Measurements from ENCODE around the gene SYT9.
"Not testable (repeated sequence)": the region's sequence is repeated elsewhere in the genome, so short reads cannot be mapped to it uniquely, and the experiment has no call there.

SYT9 gene

GRCh38 chr11:7319501-7319900 is 67.8 kb downstream of the SYT9 start:
- no peak overlapping the region for H3K27ac ChIP-seq
- no peak for TF ChIP-seq CTCF (conservative IDR thresholded peaks at IDR 0.05; ENCODE audit: low read depth)
- no peak for DNase-seq (ENCODE audit: low spot score)
- POLR2A ChIA-PET (ENCODE audit: low non-redundant PET): no interaction called here
- CTCF ChIA-PET: no interaction called here

GRCh38 chr11:7320306-7320705 is 68.6 kb downstream of the SYT9 start:
- no peak for TF ChIP-seq CTCF (conservative IDR thresholded peaks at IDR 0.05; ENCODE audit: low read depth)
- CTCF ChIA-PET: no interaction called here
- POLR2A ChIA-PET (ENCODE audit: low non-redundant PET): no interaction called here
- no peak overlapping the region for H3K27ac ChIP-seq
- DNase-seq (ENCODE audit: low spot score): no peak

- POLR2A ChIA-PET (ENCODE audit: low non-redundant PET): no interaction called here
Measured at GRCh38 chr11:7321473-7322450, 70.1 kb downstream of the SYT9 start.

GRCh38 chr11:7332451-7332850 is 80.7 kb downstream of the SYT9 start:
- CTCF ChIA-PET: no interaction called here
- no peak for DNase-seq (ENCODE audit: low spot score)
- POLR2A ChIA-PET (ENCODE audit: low non-redundant PET): no interaction called here

More at GRCh38 chr11:7321473-7322450, 70.1 kb downstream of the SYT9 start:
- no peak for DNase-seq (ENCODE audit: low spot score)
- CTCF ChIA-PET: no interaction called here
- no peak for TF ChIP-seq CTCF (conservative IDR thresholded peaks at IDR 0.05; ENCODE audit: low read depth)
- H3K27ac ChIP-seq: no peak overlapping the region

GRCh38 chr11:7332962-7333361 is 81.3 kb downstream of the SYT9 start:
- no peak for TF ChIP-seq CTCF (conservative IDR thresholded peaks at IDR 0.05; ENCODE audit: low read depth)
- DNase-seq (ENCODE audit: low spot score): no peak
- CTCF ChIA-PET: no interaction called here
- POLR2A ChIA-PET (ENCODE audit: low non-redundant PET): no interaction called here
- H3K27ac ChIP-seq: no peak overlapping the region

More at GRCh38 chr11:7332451-7332850, 80.7 kb downstream of the SYT9 start:
- no peak overlapping the region for H3K27ac ChIP-seq
- no peak for TF ChIP-seq CTCF (conservative IDR thresholded peaks at IDR 0.05; ENCODE audit: low read depth)

- POLR2A ChIA-PET (ENCODE audit: low non-redundant PET); CTCF ChIA-PET: not testable (repeated sequence)
Measured at GRCh38 chr11:7335442-7335841, 83.7 kb downstream of the SYT9 start.

GRCh38 chr11:7341551-7341950 is 89.8 kb downstream of the SYT9 start:
- ChIA-PET POLR2A (ENCODE audit: low non-redundant PET) (no interaction called here), CTCF (no interaction called here)
- no peak for TF ChIP-seq CTCF (conservative IDR thresholded peaks at IDR 0.05; ENCODE audit: low read depth)
- H3K27ac ChIP-seq: no peak overlapping the region
- no peak for DNase-seq (ENCODE audit: low spot score)

More at GRCh38 chr11:7335442-7335841, 83.7 kb downstream of the SYT9 start:
- not testable (repeated sequence) for H3K27ac ChIP-seq; DNase-seq (ENCODE audit: low spot score)

Measured in RWPE1 (cell line).